Vagina (tissue), 2 donors: ENCODE data around the gene TPD52L1.

Experiments
- CTCF ChIP-seq, 3 experiments: fragments of 450-650 bp in 2 of 3; fragments of 200-600 bp in 1 of 3; sonication (generic) in 1 of 3; IDR thresholded peaks; one replicate each; pipeline ENCODE4 v1.5.1; 2017 to 2019; ENCODE audit warnings: antibody characterized with exemption in 3 of 3, mild to moderate bottlenecking in 2 of 3, moderate library complexity in 2 of 3
- POLR2A ChIP-seq, 2 donors: fragments of 450-650 bp; IDR thresholded peaks; one replicate each; pipeline ENCODE4 v1.6.1; 2017; ENCODE audit warnings: antibody characterized with exemption in 2 of 2, mild to moderate bottlenecking in 2 of 2, moderate library complexity in 2 of 2

- TF ChIP-seq CTCF (IDR thresholded peaks at IDR 0.05) (no peak), POLR2A (IDR thresholded peaks at IDR 0.05) (no peak)
Measured at GRCh38 chr6:125205931-125206330, 52.4 kb downstream of the TPD52L1 start.
